Measurements from ENCODE around the gene EEA1. TPM values are rescaled to one million over a fixed set of nuclear protein-coding genes. Genes with fewer than 3 reads are reported as not detected.

The EEA1 gene
- total and polyA plus RNA-seq, 2 of the 8 experiments (the other 6 are each of a cell fraction or from before 2014, with no cell fraction given) = 1.0 to 18.8 TPM

GRCh38 chr12:92828565-92828964, 100.5 kb downstream of the EEA1 start:
- Histone ChIP-seq H3K4me2 (ENCODE audit: insufficient read depth in 1 of 2, low read depth in 2 of 2, low read length in 2 of 2) (no peak overlapping the region), H3K23me2 (ENCODE audit: low read depth, low read length) (no peaks in the 10 kb centered on the region), H3K79me2 (ENCODE audit: control insufficient read depth in 1 of 2, insufficient read depth in 2 of 2, low read length in 2 of 2) (no peaks in the 10 kb centered on the region), H3K14ac (ENCODE audit: insufficient read length) (no peak overlapping the region), H3K56ac (replicated peaks; ENCODE audit: insufficient read length, low read depth, low read length) (no peak overlapping the region), H3K79me1 (ENCODE audit: low read depth, low read length) (no peaks in the 10 kb centered on the region), H3K27me3 (replicated peaks in 1 of 4; ENCODE audit: control insufficient read depth in 3 of 4, extremely low read depth in 1 of 4, insufficient read depth in 3 of 4, low read length in 3 of 4) (no peaks in the 10 kb centered on the region), H3K4ac (replicated peaks; ENCODE audit: insufficient read length, low read depth, low read length) (no peak overlapping the region), H4K20me1 (replicated peaks in 1 of 2; ENCODE audit: control insufficient read depth in 1 of 2, insufficient read depth in 2 of 2, low read length in 2 of 2) (no peaks in the 10 kb centered on the region), H2BK5ac (ENCODE audit: low read depth, low read length) (no peak overlapping the region), H3K27ac (ENCODE audit: low read depth, low read length) (no peak overlapping the region), H3K36me3 (ENCODE audit: control insufficient read depth in 2 of 4, insufficient read depth in 4 of 4, low read length in 3 of 4) (peaks cover 0 to 2% (median 0%) of the 10 kb centered on the region in 4 experiments; a peak in 1 of 8 replicates), H4K8ac (ENCODE audit: extremely low read depth, insufficient read depth, low read length) (no peak overlapping the region), H2BK12ac (ENCODE audit: low read depth, low read length) (no peak overlapping the region), H3K9me3 (ENCODE audit: insufficient read depth in 2 of 2, low read depth in 1 of 2, low read length in 1 of 2) (no peaks in the 10 kb centered on the region), H3K18ac (ENCODE audit: extremely low read depth, low read length) (no peak overlapping the region), H3K4me3 (ENCODE audit: extremely low read depth in 1 of 4, insufficient read depth in 2 of 4, low read depth in 3 of 4, low read length in 4 of 4) (no peak overlapping the region), H2BK120ac (replicated peaks; ENCODE audit: low read depth, low read length) (no peak overlapping the region), H3K4me1 (replicated peaks in 1 of 4; ENCODE audit: control insufficient read depth in 3 of 4, insufficient read depth in 4 of 4, low read length in 3 of 4) (no peaks in the 10 kb centered on the region), H2BK15ac (ENCODE audit: low read length) (no peak overlapping the region), H2BK20ac (ENCODE audit: low read length) (no peak overlapping the region), H4K5ac (ENCODE audit: insufficient read length, low read depth, low read length) (no peak overlapping the region), H3K9ac (replicated peaks in 1 of 4; ENCODE audit: extremely low read depth in 1 of 4, low read depth in 3 of 4, low read length in 3 of 4) (no peak overlapping the region), H3K23ac (ENCODE audit: insufficient read length) (no peak overlapping the region), H2AFZ (ENCODE audit: low read length) (no peak overlapping the region), H4K91ac (replicated peaks; ENCODE audit: insufficient read length, low read length) (no peak overlapping the region), H2AK5ac (ENCODE audit: low read depth, low read length) (no peak overlapping the region)
- 87% methylated on average over 4 of the region's 4 CpGs; no CpG with 5 or more reads in 1 of the 2 experiments for WGBS, 2 experiments (ENCODE audit: extremely low coverage in 1 of 2, insufficient coverage in 1 of 2, insufficient read length in 1 of 2, insufficient replicate concordance in 2 of 2, low coverage in 1 of 2, low lambda C conversion rate in 2 of 2, missing lambda C conversion rate in 1 of 2)
- DNase-seq (ENCODE audit: low read depth in 1 of 2, low spot score in 2 of 2) (no peak), FAIRE-seq (no peak)
- ChIA-PET POLR2A (ENCODE audit: partially characterized antibody) (no interaction called here), CTCF (ENCODE audit: partially characterized antibody) (interaction anchor here (1.2 to 1.7 kb wide), 3 partner anchors 10 to 99 kb away, joined by 3 to 5 read pairs (median 3); no protein-coding TSS in a partner anchor)
- no peak for TF ChIP-seq CEBPB (IDR thresholded peaks at IDR 0.05; ENCODE audit: low read depth, low read length)
- TF ChIP-seq SAP30 (IDR thresholded peaks at IDR 0.05; ENCODE audit: insufficient read depth, insufficient replicate concordance, low read length) = no peak
- no peak for TF ChIP-seq USF2 (IDR thresholded peaks at IDR 0.05; ENCODE audit: low read length)
- TF ChIP-seq RXRA (IDR thresholded peaks at IDR 0.05; ENCODE audit: insufficient read depth, low read depth, low read length) = no peak
- TF ChIP-seq RFX5 (IDR thresholded peaks at IDR 0.05; ENCODE audit: borderline replicate concordance, low read depth, low read length) = no peak
- no peak for TF ChIP-seq SIX5 (IDR thresholded peaks at IDR 0.05; ENCODE audit: low read depth, low read length)
- TF ChIP-seq ATF3 (IDR thresholded peaks at IDR 0.05; ENCODE audit: insufficient read depth, low read depth, low read length) = no peak
- TF ChIP-seq ZNF274 (IDR thresholded peaks at IDR 0.05; ENCODE audit: borderline replicate concordance, extremely low read depth, low read length) = no peak
- no peak for TF ChIP-seq TCF12 (IDR thresholded peaks at IDR 0.05; ENCODE audit: low read depth, low read length)
- TF ChIP-seq BACH1 (IDR thresholded peaks at IDR 0.05; ENCODE audit: low read length) = no peak
- TF ChIP-seq MAX (IDR thresholded peaks at IDR 0.05) = no peak
- no peak for TF ChIP-seq HDAC6 (IDR thresholded peaks at IDR 0.05; ENCODE audit: low read depth, low read length)
- no peak for TF ChIP-seq CREB1 (IDR thresholded peaks at IDR 0.05)
- no peak for TF ChIP-seq SP1 (IDR thresholded peaks at IDR 0.05; ENCODE audit: low read depth, low read length)

Measured in H1 (cell line).